DND-41 (cell line): Measurements from ENCODE around the gene TREML1.

Source experiments
- CTCF ChIP-seq: IDR thresholded peaks from 2 replicates; pipeline ENCODE4 v1.5.1; 2012; ENCODE audit warnings: borderline replicate concordance, low read length, moderate library complexity, mild to moderate bottlenecking; ENCODE audit not compliant: poor library complexity, severe bottlenecking; ENCODE audit errors: extremely low read depth
- EZH2 ChIP-seq: IDR thresholded peaks from 3 replicates; pipeline ENCODE4 v1.6.1; 2012; ENCODE audit warnings: borderline replicate concordance, low read depth, mild to moderate bottlenecking, moderate library complexity, low read length, inconsistent platforms; ENCODE audit not compliant: severe bottlenecking

- TF ChIP-seq CTCF, result peak; percentile 59
- no peak for TF ChIP-seq EZH2
Observed at GRCh38 chr6:41191569-41191968, 37.4 kb upstream of the TREML1 start.
